ENCODE measurements around the gene GPR156.
"Not testable (repeated sequence)": the region's sequence is repeated elsewhere in the genome, so short reads cannot be mapped to it uniquely, and the experiment has no call there.

The GPR156 gene

GRCh38 chr3:120156699-120157098 is 128.3 kb downstream of the GPR156 start:
- no peaks in the 10 kb centered on the region for H3K4me1 ChIP-seq (ENCODE audit: control insufficient read depth, insufficient read depth, low read length)
- no peaks in the 10 kb centered on the region for H3K36me3 ChIP-seq (ENCODE audit: control insufficient read depth in 2 of 2, insufficient read depth in 1 of 2, low read length in 2 of 2)
- TF ChIP-seq SALL2 (tag by site-specific recombination; IDR thresholded peaks at IDR 0.05; ENCODE audit: borderline replicate concordance) (no peak), YY1 (tag by site-specific recombination; IDR thresholded peaks at IDR 0.05) (no peak), ZNF146 (tag by site-specific recombination; IDR thresholded peaks at IDR 0.05) (no peak), ZNF362 (tag by site-specific recombination; IDR thresholded peaks at IDR 0.05) (no peak), ZNF785 (tag by site-specific recombination; IDR thresholded peaks at IDR 0.05) (no peak), OVOL3 (tag by site-specific recombination; IDR thresholded peaks at IDR 0.05) (no peak)
- ChIA-PET CTCF (no interaction called here), POLR2A (no interaction called here)
- no peaks in the 10 kb centered on the region for H3K9me3 ChIP-seq (ENCODE audit: control insufficient read depth, insufficient read depth, low read depth, low read length)
- H3K4me3 ChIP-seq (ENCODE audit: low read depth, low read length): no peak overlapping the region
- H3K27ac ChIP-seq (ENCODE audit: extremely low read depth, low read depth, low read length): no peak overlapping the region

- H3K4me3 ChIP-seq (ENCODE audit: low read depth, low read length); H3K9me3 ChIP-seq (ENCODE audit: control insufficient read depth, insufficient read depth, low read depth, low read length); H3K27ac ChIP-seq (ENCODE audit: extremely low read depth, low read depth, low read length); H3K36me3 ChIP-seq (ENCODE audit: control insufficient read depth in 2 of 2, insufficient read depth in 1 of 2, low read length in 2 of 2); CTCF ChIA-PET; POLR2A ChIA-PET; H3K4me1 ChIP-seq (ENCODE audit: control insufficient read depth, insufficient read depth, low read length): not testable (repeated sequence)
- TF ChIP-seq ZNF707 (tag by site-specific recombination; IDR thresholded peaks at IDR 0.05): peak; percentile 64
Measured at GRCh38 chr3:120155694-120156093, 129.3 kb downstream of the GPR156 start.

GRCh38 chr3:120155108-120155507 is 129.9 kb downstream of the GPR156 start:
- ChIA-PET POLR2A (no interaction called here), CTCF (no interaction called here)
- no peaks in the 10 kb centered on the region for H3K36me3 ChIP-seq (ENCODE audit: control insufficient read depth in 2 of 2, insufficient read depth in 1 of 2, low read length in 2 of 2)
- no peak overlapping the region for H3K4me3 ChIP-seq (ENCODE audit: low read depth, low read length)
- TF ChIP-seq ZNF138 (tag by site-specific recombination; IDR thresholded peaks at IDR 0.05; ENCODE audit: borderline replicate concordance): no peak
- TF ChIP-seq SETDB1 (IDR thresholded peaks at IDR 0.05; ENCODE audit: insufficient read length, low read length): peak; percentile 52
- TF ChIP-seq ZNF157 (tag by site-specific recombination; IDR thresholded peaks at IDR 0.05): no peak
- peak; percentile 89 for TF ChIP-seq ZNF585B (tag by site-specific recombination; IDR thresholded peaks at IDR 0.05)
- H3K4me1 ChIP-seq (ENCODE audit: control insufficient read depth, insufficient read depth, low read length): no peaks in the 10 kb centered on the region
- H3K27ac ChIP-seq (ENCODE audit: extremely low read depth, low read depth, low read length): no peak overlapping the region
- H3K9me3 ChIP-seq (ENCODE audit: control insufficient read depth, insufficient read depth, low read depth, low read length): no peaks in the 10 kb centered on the region

- H3K27ac ChIP-seq (ENCODE audit: extremely low read depth, low read depth, low read length): no peak overlapping the region
Measured at GRCh38 chr3:120153294-120153693, 131.7 kb downstream of the GPR156 start.

More at GRCh38 chr3:120153294-120153693, 131.7 kb downstream of the GPR156 start:
- Histone ChIP-seq H3K36me3 (ENCODE audit: control insufficient read depth in 2 of 2, insufficient read depth in 1 of 2, low read length in 2 of 2) (no peaks in the 10 kb centered on the region), H3K4me3 (ENCODE audit: low read depth, low read length) (no peak overlapping the region), H3K4me1 (ENCODE audit: control insufficient read depth, insufficient read depth, low read length) (no peaks in the 10 kb centered on the region), H3K9me3 (ENCODE audit: control insufficient read depth, insufficient read depth, low read depth, low read length) (no peaks in the 10 kb centered on the region)
- ChIA-PET POLR2A (no interaction called here), CTCF (no interaction called here)
- TF ChIP-seq KLF17 (tag by site-specific recombination; IDR thresholded peaks at IDR 0.05) (no peak), SP7 (tag by site-specific recombination; IDR thresholded peaks at IDR 0.05) (0 out of 2 replicates have a peak, but pooled peaks have one; percentile 29), ZBTB49 (tag by site-specific recombination; IDR thresholded peaks at IDR 0.05; ENCODE audit: low read depth) (no peak)
